Hepatocyte (in vitro differentiated cells): Measurements from ENCODE around the gene OGFOD1.

ENCODE experiments used
- EZH2 ChIP-seq: fragments of 200-600 bp; sonication (generic); IDR thresholded peaks from 2 replicates; pipeline ENCODE4 v1.6.1; 2016; ENCODE audit warnings: antibody characterized with exemption, mild to moderate bottlenecking, borderline replicate concordance
- EZH2phosphoT487 ChIP-seq: fragments of 200-600 bp; sonication (generic); IDR thresholded peaks from one replicate; pipeline ENCODE4 v1.6.1; 2018; ENCODE audit warnings: antibody characterized with exemption, mild to moderate bottlenecking, low read depth, moderate library complexity; ENCODE audit not compliant: unreplicated experiment, severe bottlenecking
- TF ChIP-seq, protein P1 (sequence below): fragments of 200-600 bp; sonication (generic); IDR thresholded peaks from 2 replicates; pipeline ENCODE4 v1.5.1; 2016; ENCODE audit warnings: antibody characterized with exemption, mild to moderate bottlenecking; ENCODE audit not compliant: poor library complexity

DNA sequence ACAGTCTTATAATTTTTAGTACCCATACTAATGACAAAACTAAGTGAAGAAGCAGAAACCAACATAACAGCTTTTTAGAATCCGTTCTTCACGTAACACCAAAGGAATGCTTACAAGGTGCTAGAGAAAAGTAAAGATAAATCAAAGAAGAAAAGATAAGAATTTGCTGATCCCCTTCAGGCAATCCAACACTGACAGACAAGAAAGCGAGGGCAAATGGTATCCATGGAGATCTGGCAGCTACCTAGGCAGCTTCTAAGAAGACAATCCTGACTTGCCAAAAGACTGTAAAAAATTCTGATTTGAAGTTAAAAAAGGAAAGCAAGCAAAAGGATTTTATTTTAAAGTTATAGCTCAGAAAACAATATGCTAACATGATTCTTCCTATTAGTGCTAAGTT is 53.8 kb downstream of the OGFOD1 start:
- TF ChIP-seq, protein P1, sequence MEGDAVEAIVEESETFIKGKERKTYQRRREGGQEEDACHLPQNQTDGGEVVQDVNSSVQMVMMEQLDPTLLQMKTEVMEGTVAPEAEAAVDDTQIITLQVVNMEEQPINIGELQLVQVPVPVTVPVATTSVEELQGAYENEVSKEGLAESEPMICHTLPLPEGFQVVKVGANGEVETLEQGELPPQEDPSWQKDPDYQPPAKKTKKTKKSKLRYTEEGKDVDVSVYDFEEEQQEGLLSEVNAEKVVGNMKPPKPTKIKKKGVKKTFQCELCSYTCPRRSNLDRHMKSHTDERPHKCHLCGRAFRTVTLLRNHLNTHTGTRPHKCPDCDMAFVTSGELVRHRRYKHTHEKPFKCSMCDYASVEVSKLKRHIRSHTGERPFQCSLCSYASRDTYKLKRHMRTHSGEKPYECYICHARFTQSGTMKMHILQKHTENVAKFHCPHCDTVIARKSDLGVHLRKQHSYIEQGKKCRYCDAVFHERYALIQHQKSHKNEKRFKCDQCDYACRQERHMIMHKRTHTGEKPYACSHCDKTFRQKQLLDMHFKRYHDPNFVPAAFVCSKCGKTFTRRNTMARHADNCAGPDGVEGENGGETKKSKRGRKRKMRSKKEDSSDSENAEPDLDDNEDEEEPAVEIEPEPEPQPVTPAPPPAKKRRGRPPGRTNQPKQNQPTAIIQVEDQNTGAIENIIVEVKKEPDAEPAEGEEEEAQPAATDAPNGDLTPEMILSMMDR: no peak
- no peak for TF ChIP-seq EZH2
- no peak for TF ChIP-seq EZH2phosphoT487
